ENCODE data around the gene PPP5C. TPM values are rescaled to one million over a fixed set of nuclear protein-coding genes. Genes with fewer than 3 reads are reported as not detected.

The PPP5C gene
- total and polyA plus RNA-seq, 2 of the 8 experiments (the other 6 are each of a cell fraction or from before 2014, with no cell fraction given), result 112 to 156 TPM

DNA sequence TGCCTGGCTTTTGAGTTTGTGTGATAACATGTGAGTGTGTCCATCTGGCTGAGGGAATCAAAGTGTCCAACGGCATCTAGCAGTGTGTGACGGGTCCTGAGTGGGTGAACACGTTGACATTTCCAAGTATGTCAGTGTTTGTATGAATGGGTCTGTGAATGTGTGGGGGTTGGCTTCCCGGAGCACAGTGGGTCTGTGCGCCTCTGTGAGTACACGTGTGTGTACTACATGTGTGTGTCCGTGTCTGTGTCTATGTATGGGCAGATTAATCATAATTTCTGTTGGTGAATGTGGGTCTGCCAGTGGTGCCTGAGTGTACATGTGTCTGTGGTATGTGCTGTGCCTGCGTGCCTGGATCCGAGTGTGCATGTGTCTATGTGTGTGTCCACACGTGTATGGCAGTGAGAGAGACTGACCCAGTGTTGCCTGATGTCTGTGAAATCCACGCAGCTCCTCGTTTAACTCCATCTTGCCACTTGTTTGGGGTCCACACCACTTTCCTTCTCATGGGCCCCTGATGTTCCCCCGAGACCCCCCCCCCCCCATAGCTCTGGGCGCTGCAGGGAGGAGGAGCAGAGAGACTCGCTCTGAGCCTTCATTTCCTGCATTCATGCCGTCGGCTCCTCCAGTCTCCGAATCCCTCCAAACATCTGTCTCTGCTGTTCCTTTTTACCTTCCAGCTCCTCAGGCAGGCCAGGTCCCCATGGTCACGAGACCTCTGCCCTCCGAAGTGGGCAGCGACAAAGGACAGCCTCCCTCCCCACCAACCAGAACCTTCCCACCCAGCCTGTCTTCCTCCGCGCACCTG, 61.2 kb downstream of the PPP5C start:
- Histone ChIP-seq H3K56ac (replicated peaks; ENCODE audit: insufficient read length, low read depth, low read length) (no peak overlapping the region), H4K8ac (ENCODE audit: extremely low read depth, insufficient read depth, low read length) (0 out of 2 replicates have a peak overlapping the region, but pooled peaks have one; percentile 57), H3K4me1 (replicated peaks in 1 of 4; ENCODE audit: control insufficient read depth in 3 of 4, insufficient read depth in 4 of 4, low read length in 3 of 4) (peaks cover 0 to 29% (median 21%) of the 10 kb centered on the region in 4 experiments; a peak in 5 of 7 replicates), H4K20me1 (replicated peaks in 1 of 2; ENCODE audit: control insufficient read depth in 1 of 2, insufficient read depth in 2 of 2, low read length in 2 of 2) (peaks cover 8 to 14% of the 10 kb centered on the region in 2 experiments), H2BK15ac (ENCODE audit: low read length) (peak overlapping the region; percentile 89), H2BK5ac (ENCODE audit: low read depth, low read length) (peak overlapping the region; percentile 87), H3K4me3 (ENCODE audit: extremely low read depth in 1 of 4, insufficient read depth in 2 of 4, low read depth in 3 of 4, low read length in 4 of 4) (peak overlapping the region; percentile 25 to 63 (median 40); a peak in 7 of 8 replicates), H3K14ac (ENCODE audit: insufficient read length) (peak overlapping the region; percentile 4), H2BK120ac (replicated peaks; ENCODE audit: low read depth, low read length) (peak overlapping the region; percentile 77), H2AFZ (ENCODE audit: low read length) (no peak overlapping the region), H3K27me3 (replicated peaks in 1 of 4; ENCODE audit: control insufficient read depth in 3 of 4, extremely low read depth in 1 of 4, insufficient read depth in 3 of 4, low read length in 3 of 4) (peaks cover 0 to 42% (median 26%) of the 10 kb centered on the region in 4 experiments; a peak in 6 of 7 replicates), H3K79me2 (ENCODE audit: control insufficient read depth in 1 of 2, insufficient read depth in 2 of 2, low read length in 2 of 2) (peaks cover 0 to 16% of the 10 kb centered on the region in 2 experiments; a peak in 2 of 4 replicates), H4K5ac (ENCODE audit: insufficient read length, low read depth, low read length) (peak overlapping the region; percentile 84), H3K27ac (ENCODE audit: low read depth, low read length) (no peak overlapping the region), H3K23me2 (ENCODE audit: low read depth, low read length) (peaks cover 33% of the 10 kb centered on the region), H3K4ac (replicated peaks; ENCODE audit: insufficient read length, low read depth, low read length) (peak overlapping the region; percentile 92), H2BK12ac (ENCODE audit: low read depth, low read length) (peak overlapping the region; percentile 91; the same call in 1 of the 2 replicates), H3K18ac (ENCODE audit: extremely low read depth, low read length) (peak overlapping the region; percentile 94), H2AK5ac (ENCODE audit: low read depth, low read length) (peak overlapping the region; percentile 94), H3K9ac (replicated peaks in 1 of 4; ENCODE audit: extremely low read depth in 1 of 4, low read depth in 3 of 4, low read length in 3 of 4) (peak overlapping the region in 2 of 4 experiments; percentile 13 to 64; a peak in 1 of 7 replicates), H4K91ac (replicated peaks; ENCODE audit: insufficient read length, low read length) (peak overlapping the region; percentile 94), H3K9me3 (ENCODE audit: insufficient read depth in 2 of 2, low read depth in 1 of 2, low read length in 1 of 2) (no peaks in the 10 kb centered on the region), H2BK20ac (ENCODE audit: low read length) (peak overlapping the region; percentile 94; the same call in 1 of the 2 replicates), H3K79me1 (ENCODE audit: low read depth, low read length) (peaks cover 3% of the 10 kb centered on the region), H3K4me2 (ENCODE audit: insufficient read depth in 1 of 2, low read depth in 2 of 2, low read length in 2 of 2) (peak overlapping the region; percentile 80 to 89), H3K36me3 (ENCODE audit: control insufficient read depth in 2 of 4, insufficient read depth in 4 of 4, low read length in 3 of 4) (0 out of 8 replicates have a peak, but pooled peaks cover 0 to 2% (median 0%) of the 10 kb centered on the region in 4 experiments), H3K23ac (ENCODE audit: insufficient read length) (no peak overlapping the region)
- no peak for TF ChIP-seq EP300 (IDR thresholded peaks at IDR 0.05; ENCODE audit: borderline replicate concordance in 1 of 2, low read depth in 2 of 2, low read length in 2 of 2)
- TF ChIP-seq TBP (IDR thresholded peaks at IDR 0.05; ENCODE audit: low read depth, low read length), result no peak
- 0 out of 2 replicates have a peak, but pooled peaks have one; percentile 28 for TF ChIP-seq POLR2AphosphoS5 (IDR thresholded peaks at IDR 0.05; ENCODE audit: low read depth, low read length)
- 47% methylated on average over 20 of the region's 23 CpGs; no CpG with 5 or more reads in 1 of the 2 experiments for WGBS, 2 experiments (ENCODE audit: extremely low coverage in 1 of 2, insufficient coverage in 1 of 2, insufficient read length in 1 of 2, insufficient replicate concordance in 2 of 2, low coverage in 1 of 2, low lambda C conversion rate in 2 of 2, missing lambda C conversion rate in 1 of 2)
- no peak for FAIRE-seq
- CTCF ChIA-PET (ENCODE audit: partially characterized antibody), result interaction anchor here (0.7 to 15.2 kb wide), 11 partner anchors 8 to 121 kb away, joined by 3 to 254 read pairs (median 4); no protein-coding TSS in a partner anchor
- POLR2A ChIA-PET (ENCODE audit: partially characterized antibody), result interaction anchor here (0.7 to 1.8 kb wide), 9 partner anchors 9 to 90 kb away, joined by 3 to 5 read pairs (median 3); partner anchors contain the start of genes PNMA8A and PNMA8B
- no peak for DNase-seq (ENCODE audit: low read depth in 1 of 2, low spot score in 2 of 2)

Measured in H1 (cell line).